Measurements from ENCODE around the gene PPP1CB. TPM values are rescaled to one million over a fixed set of nuclear protein-coding genes. Genes with fewer than 3 reads are reported as not detected.

PPP1CB gene
- total RNA-seq: 100 to 1,000 TPM; 188 to 299 TPM

- Mint-ChIP-seq H3K4me1 (ENCODE audit: low read depth in 2 of 2) (peaks cover 34 to 56% of the 10 kb centered on the region in 2 donors), H3K27ac (peak within 1 kb of the TSS; percentile 91 to 95), H3K36me3 (peaks cover 8% of the 10 kb centered on the region), H3K4me3 (peak within 1 kb of the TSS; percentile 99), H3K27me3 (no peaks in the 10 kb centered on the region), H3K9me3 (no peaks in the 10 kb centered on the region)
- DNase-seq (ENCODE audit: low spot score) (peak; percentile 99), ATAC-seq (peak; percentile 94 to 96)
These were observed at the start of gene PPP1CB for GRCh38 chr2:28751252-28751955. Gene PPP1CB (plus strand): TSS chr2:28751830. CDS start chr2:28752125, 295 bp downstream.

- H3K27ac Mint-ChIP-seq: no peak overlapping the region
- DNase-seq (ENCODE audit: low spot score) (no peak), ATAC-seq (no peak)
- H3K36me3 Mint-ChIP-seq: peaks cover 19% of the 10 kb centered on the region
- peaks cover 6 to 10% of the 10 kb centered on the region in 2 donors for H3K4me1 Mint-ChIP-seq (ENCODE audit: low read depth in 2 of 2)
- H3K9me3 Mint-ChIP-seq: peaks cover 11% of the 10 kb centered on the region
- H3K27me3 Mint-ChIP-seq: peaks cover 0 to 2% of the 10 kb centered on the region in 2 donors
- no peak overlapping the region for H3K4me3 Mint-ChIP-seq
These were observed 49.2 kb upstream of the PPP1CB start for GRCh38 chr2:28702415-28702861.

- ATAC-seq: no peak
- Mint-ChIP-seq H3K9me3 (peaks cover 11% of the 10 kb centered on the region), H3K27ac (no peak overlapping the region), H3K4me1 (ENCODE audit: low read depth in 2 of 2) (peaks cover 6 to 9% of the 10 kb centered on the region in 2 donors), H3K27me3 (peaks cover 0 to 2% of the 10 kb centered on the region in 2 donors), H3K4me3 (no peak overlapping the region), H3K36me3 (peaks cover 19% of the 10 kb centered on the region)
- DNase-seq (ENCODE audit: low spot score): no peak
These were observed 48.8 kb upstream of the PPP1CB start for GRCh38 chr2:28702878-28703277.

- Mint-ChIP-seq H3K36me3 (peaks cover 19% of the 10 kb centered on the region), H3K27me3 (peaks cover 0 to under 1% of the 10 kb centered on the region in 2 donors), H3K9me3 (peaks cover 11% of the 10 kb centered on the region), H3K4me3 (no peak overlapping the region), H3K27ac (no peak overlapping the region), H3K4me1 (ENCODE audit: low read depth in 2 of 2) (peaks cover 6 to 7% of the 10 kb centered on the region in 2 donors)
- DNase-seq (ENCODE audit: low spot score) (no peak), ATAC-seq (no peak)
These were observed 47.0 kb upstream of the PPP1CB start for GRCh38 chr2:28704621-28705020.

- H3K36me3 Mint-ChIP-seq: peaks cover 19% of the 10 kb centered on the region
- H3K27me3 Mint-ChIP-seq: no peaks in the 10 kb centered on the region
- DNase-seq (ENCODE audit: low spot score) (no peak), ATAC-seq (peak in 1 of 2 donors; percentile 23)
- H3K9me3 Mint-ChIP-seq: peaks cover 11% of the 10 kb centered on the region
- H3K4me1 Mint-ChIP-seq (ENCODE audit: low read depth in 2 of 2): peaks cover 6 to 7% of the 10 kb centered on the region in 2 donors
- H3K4me3 Mint-ChIP-seq: no peak overlapping the region
- peak overlapping the region in 1 of 2 donors; percentile 9 for H3K27ac Mint-ChIP-seq
These were observed 45.7 kb upstream of the PPP1CB start for GRCh38 chr2:28705751-28706440.

GRCh38 chr2:28707592-28707991, 44.0 kb upstream of the PPP1CB start:
- DNase-seq (ENCODE audit: low spot score) (no peak), ATAC-seq (no peak)
- Mint-ChIP-seq H3K36me3 (peaks cover 19% of the 10 kb centered on the region), H3K27ac (no peak overlapping the region), H3K4me3 (no peak overlapping the region), H3K4me1 (ENCODE audit: low read depth in 2 of 2) (peaks cover 3 to 6% of the 10 kb centered on the region in 2 donors), H3K9me3 (peaks cover 7% of the 10 kb centered on the region), H3K27me3 (no peaks in the 10 kb centered on the region)

GRCh38 chr2:28709101-28709500, 42.5 kb upstream of the PPP1CB start:
- ATAC-seq: no peak
- DNase-seq (ENCODE audit: low spot score): no peak
- Mint-ChIP-seq H3K36me3 (peaks cover 19% of the 10 kb centered on the region), H3K9me3 (peaks cover 7% of the 10 kb centered on the region), H3K27me3 (no peaks in the 10 kb centered on the region), H3K4me3 (no peak overlapping the region), H3K4me1 (ENCODE audit: low read depth in 2 of 2) (peaks cover 7 to 10% of the 10 kb centered on the region in 2 donors), H3K27ac (no peak overlapping the region)

GRCh38 chr2:28710545-28710944, 41.1 kb upstream of the PPP1CB start:
- Mint-ChIP-seq H3K27ac (no peak overlapping the region), H3K4me1 (ENCODE audit: low read depth in 2 of 2) (peaks cover 5 to 6% of the 10 kb centered on the region in 2 donors), H3K4me3 (no peak overlapping the region), H3K9me3 (peaks cover 5% of the 10 kb centered on the region), H3K36me3 (peaks cover 9% of the 10 kb centered on the region), H3K27me3 (no peaks in the 10 kb centered on the region)
- DNase-seq (ENCODE audit: low spot score): no peak
- ATAC-seq: no peak

- no peak overlapping the region for H3K4me3 Mint-ChIP-seq
- no peaks in the 10 kb centered on the region for H3K9me3 Mint-ChIP-seq
- ATAC-seq: peak in 1 of 2 donors; percentile 69
- peak overlapping the region in 1 of 2 donors; percentile 50 for H3K27ac Mint-ChIP-seq
- peaks cover 0 to 3% of the 10 kb centered on the region in 2 donors for H3K27me3 Mint-ChIP-seq
- peaks cover 21 to 27% of the 10 kb centered on the region in 2 donors for H3K4me1 Mint-ChIP-seq (ENCODE audit: low read depth in 2 of 2)
- DNase-seq (ENCODE audit: low spot score): no peak
- H3K36me3 Mint-ChIP-seq: no peaks in the 10 kb centered on the region
These were observed 37.9 kb upstream of the PPP1CB start for GRCh38 chr2:28713577-28714298.

GRCh38 chr2:28716265-28716865, 35.3 kb upstream of the PPP1CB start:
- ATAC-seq: peak; percentile 76 to 84
- Mint-ChIP-seq H3K36me3 (no peaks in the 10 kb centered on the region), H3K27me3 (peaks cover 0 to 3% of the 10 kb centered on the region in 2 donors), H3K27ac (peak overlapping the region; percentile 56 to 83), H3K4me3 (peak overlapping the region; percentile 7), H3K4me1 (ENCODE audit: low read depth in 2 of 2) (peaks cover 21 to 27% of the 10 kb centered on the region in 2 donors), H3K9me3 (no peaks in the 10 kb centered on the region)
- no peak for DNase-seq (ENCODE audit: low spot score)

GRCh38 chr2:28717339-28717758, 34.3 kb upstream of the PPP1CB start:
- H3K9me3 Mint-ChIP-seq: no peaks in the 10 kb centered on the region
- DNase-seq (ENCODE audit: low spot score) (no peak), ATAC-seq (peak; percentile 55 to 56)
- peaks cover 21 to 27% of the 10 kb centered on the region in 2 donors for H3K4me1 Mint-ChIP-seq (ENCODE audit: low read depth in 2 of 2)
- H3K27ac Mint-ChIP-seq: peak overlapping the region; percentile 56 to 83
- no peaks in the 10 kb centered on the region for H3K36me3 Mint-ChIP-seq
- H3K27me3 Mint-ChIP-seq: peaks cover 0 to 3% of the 10 kb centered on the region in 2 donors
- peak overlapping the region; percentile 48 for H3K4me3 Mint-ChIP-seq

- DNase-seq (ENCODE audit: low spot score): no peak
- ATAC-seq: no peak
- no peak overlapping the region for H3K4me3 Mint-ChIP-seq
- H3K27ac Mint-ChIP-seq: no peak overlapping the region
- peaks cover 0 to 3% of the 10 kb centered on the region in 2 donors for H3K27me3 Mint-ChIP-seq
- H3K36me3 Mint-ChIP-seq: no peaks in the 10 kb centered on the region
- H3K4me1 Mint-ChIP-seq (ENCODE audit: low read depth in 2 of 2): peaks cover 16 to 21% of the 10 kb centered on the region in 2 donors
- H3K9me3 Mint-ChIP-seq: no peaks in the 10 kb centered on the region
These were observed 31.3 kb upstream of the PPP1CB start for GRCh38 chr2:28720345-28720744.

GRCh38 chr2:28721601-28722191, 29.9 kb upstream of the PPP1CB start:
- Mint-ChIP-seq H3K4me3 (no peak overlapping the region), H3K4me1 (ENCODE audit: low read depth in 2 of 2) (peaks cover 6 to 10% of the 10 kb centered on the region in 2 donors), H3K27me3 (peaks cover 0 to 3% of the 10 kb centered on the region in 2 donors), H3K9me3 (no peaks in the 10 kb centered on the region), H3K27ac (no peak overlapping the region), H3K36me3 (no peaks in the 10 kb centered on the region)
- no peak for DNase-seq (ENCODE audit: low spot score)
- no peak for ATAC-seq

Data from natural killer cell treated with Interleukin-12 subunit alpha and Interleukin-12 subunit beta and Interleukin-15 and Interleukin-18, amount 100 ng/mL, for 72 hours (primary cell).